ENCODE measurements around the gene TRABD2A. TPM values are rescaled to one million over a fixed set of nuclear protein-coding genes. Genes with fewer than 3 reads are reported as not detected.

TRABD2A gene
- total RNA-seq, 2 experiments from 2014 or later, result 166 to 170 TPM

DNA sequence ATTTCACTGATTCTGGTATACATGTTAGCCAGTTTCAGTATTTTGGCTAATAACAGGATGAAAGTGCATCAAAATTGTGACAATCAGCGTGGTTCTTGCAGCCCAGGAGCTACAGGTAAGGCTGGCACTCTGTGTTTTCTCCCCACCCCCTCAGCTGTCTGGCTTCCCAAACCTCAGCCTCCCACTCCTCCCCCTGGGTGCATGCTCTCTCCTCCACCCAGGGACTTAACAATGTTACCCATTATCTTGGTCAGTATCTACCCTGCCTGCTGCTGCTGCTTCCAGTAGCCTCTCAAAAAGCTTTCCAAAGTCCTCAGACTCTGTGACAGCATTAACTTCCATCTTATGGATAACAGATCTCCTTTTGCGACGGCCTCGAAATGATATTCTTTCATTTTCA lies 41.0 kb downstream of the TRABD2A start:
- TF ChIP-seq, protein P1, sequence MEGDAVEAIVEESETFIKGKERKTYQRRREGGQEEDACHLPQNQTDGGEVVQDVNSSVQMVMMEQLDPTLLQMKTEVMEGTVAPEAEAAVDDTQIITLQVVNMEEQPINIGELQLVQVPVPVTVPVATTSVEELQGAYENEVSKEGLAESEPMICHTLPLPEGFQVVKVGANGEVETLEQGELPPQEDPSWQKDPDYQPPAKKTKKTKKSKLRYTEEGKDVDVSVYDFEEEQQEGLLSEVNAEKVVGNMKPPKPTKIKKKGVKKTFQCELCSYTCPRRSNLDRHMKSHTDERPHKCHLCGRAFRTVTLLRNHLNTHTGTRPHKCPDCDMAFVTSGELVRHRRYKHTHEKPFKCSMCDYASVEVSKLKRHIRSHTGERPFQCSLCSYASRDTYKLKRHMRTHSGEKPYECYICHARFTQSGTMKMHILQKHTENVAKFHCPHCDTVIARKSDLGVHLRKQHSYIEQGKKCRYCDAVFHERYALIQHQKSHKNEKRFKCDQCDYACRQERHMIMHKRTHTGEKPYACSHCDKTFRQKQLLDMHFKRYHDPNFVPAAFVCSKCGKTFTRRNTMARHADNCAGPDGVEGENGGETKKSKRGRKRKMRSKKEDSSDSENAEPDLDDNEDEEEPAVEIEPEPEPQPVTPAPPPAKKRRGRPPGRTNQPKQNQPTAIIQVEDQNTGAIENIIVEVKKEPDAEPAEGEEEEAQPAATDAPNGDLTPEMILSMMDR (IDR thresholded peaks at IDR 0.05), result no peak
- Mint-ChIP-seq H3K4me3 (peak overlapping the region; percentile 80), H3K9me3 (peaks cover 6% of the 10 kb centered on the region), H3K4me1 (ENCODE audit: low read depth) (peaks cover 89% of the 10 kb centered on the region), H3K27ac (peak overlapping the region; percentile 96), H3K36me3 (ENCODE audit: low read depth) (peaks cover 87% of the 10 kb centered on the region), H3K27me3 (no peaks in the 10 kb centered on the region)
- ATAC-seq (ENCODE audit: poor library complexity), result peak; percentile 12
- H3K36me3 ChIP-seq (ENCODE audit: insufficient read depth, low read length), result peaks cover 39% of the 10 kb centered on the region
- H3K27ac ChIP-seq (ENCODE audit: low read depth in 1 of 2, low read length in 2 of 2), result peak overlapping the region; percentile 81 to 90
- peaks cover 71% of the 10 kb centered on the region for H3K4me1 ChIP-seq (ENCODE audit: insufficient read depth, low read length)
- peaks cover 5 to 9% of the 10 kb centered on the region in 2 experiments for H3K9me3 ChIP-seq (ENCODE audit: control insufficient read depth in 1 of 2, insufficient read depth in 1 of 2, low read length in 2 of 2)
- no peaks in the 10 kb centered on the region for H3K27me3 ChIP-seq (ENCODE audit: control insufficient read depth in 1 of 2, insufficient read depth in 2 of 2, low read length in 2 of 2)
- intact Hi-C loops (cut with DNase I, micrococcal nuclease), result loop anchor here in 1 of 2 experiments (2.0 to 5.0 kb wide), 2 partner anchors 17 to 87 kb away; no protein-coding TSS in a partner anchor
- H3K4me3 ChIP-seq (ENCODE audit: low read length), result peak overlapping the region; percentile 22
- POLR2A ChIA-PET, result interaction anchor here (1.0 to 4.1 kb wide), 5 partner anchors 10 to 67 kb away, joined by 3 to 31 read pairs (median 5); partner anchors contain the start of gene TRABD2A
- DNase-seq, result no peak
- CTCF ChIA-PET, result interaction anchor here (1.7 kb wide), 1 partner anchor 86 kb away, joined by 6 read pairs; no protein-coding TSS in a partner anchor

DNA sequence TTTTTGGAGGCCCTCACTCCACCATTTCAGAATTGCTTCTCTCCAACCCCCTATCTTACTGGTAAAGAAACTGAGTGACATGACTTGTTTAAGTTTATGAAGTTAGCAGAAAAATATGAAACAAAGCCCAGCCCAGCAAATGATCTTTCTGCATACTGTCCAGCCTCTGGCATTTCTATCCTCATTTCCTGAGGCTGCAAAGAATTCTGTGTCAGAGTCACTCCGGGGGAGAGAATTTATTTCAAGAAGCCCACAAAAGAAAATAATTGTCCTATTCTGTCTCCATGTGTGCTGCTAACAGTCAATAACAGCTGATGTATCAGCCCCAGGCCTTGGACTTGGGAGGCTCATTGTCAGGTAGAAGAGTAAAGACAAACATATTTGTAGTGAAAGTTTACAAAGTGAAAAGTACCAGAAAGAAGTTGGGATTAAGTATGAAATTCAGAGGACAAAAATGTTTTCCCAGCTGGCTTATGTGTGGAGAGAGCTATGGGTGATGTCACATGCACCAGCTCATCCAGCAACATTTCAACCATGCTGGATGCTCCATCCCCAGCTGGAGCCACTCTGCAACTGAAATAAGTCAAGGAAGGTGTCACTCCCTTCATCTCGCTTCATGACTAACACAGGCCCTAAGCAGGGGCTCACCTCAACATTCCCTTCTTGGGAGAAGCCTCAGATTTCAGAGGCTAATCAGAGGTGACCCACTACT lies 42.3 kb downstream of the TRABD2A start:
- Histone ChIP-seq H3K9me3 (ENCODE audit: control insufficient read depth in 1 of 2, insufficient read depth in 1 of 2, low read length in 2 of 2) (peaks cover 5 to 9% of the 10 kb centered on the region in 2 experiments), H3K36me3 (ENCODE audit: insufficient read depth, low read length) (peaks cover 39% of the 10 kb centered on the region), H3K27ac (ENCODE audit: low read depth in 1 of 2, low read length in 2 of 2) (peak overlapping the region; percentile 23 to 81), H3K4me3 (ENCODE audit: low read length) (no peak overlapping the region), H3K4me1 (ENCODE audit: insufficient read depth, low read length) (peaks cover 65% of the 10 kb centered on the region), H3K27me3 (ENCODE audit: control insufficient read depth in 1 of 2, insufficient read depth in 2 of 2, low read length in 2 of 2) (no peaks in the 10 kb centered on the region)
- H3K27me3 Mint-ChIP-seq, result no peaks in the 10 kb centered on the region
- H3K4me1 Mint-ChIP-seq (ENCODE audit: low read depth), result peaks cover 88% of the 10 kb centered on the region
- ChIA-PET POLR2A (interaction anchor here (0.5 to 4.1 kb wide), 9 partner anchors 8 to 84 kb away, joined by 3 to 31 read pairs (median 5); partner anchors contain the start of genes TMSB10 and TRABD2A), CTCF (interaction anchor here (1.3 to 1.7 kb wide), 3 partner anchors 19 to 87 kb away, joined by 3 to 6 read pairs (median 4); no protein-coding TSS in a partner anchor)
- TF ChIP-seq, protein P1 (IDR thresholded peaks at IDR 0.05), result no peak
- H3K9me3 Mint-ChIP-seq, result peaks cover 6% of the 10 kb centered on the region
- intact Hi-C loops (cut with DNase I, micrococcal nuclease), result no loop called here
- peaks cover 90% of the 10 kb centered on the region for H3K36me3 Mint-ChIP-seq (ENCODE audit: low read depth)
- ATAC-seq (ENCODE audit: poor library complexity), result no peak
- H3K4me3 Mint-ChIP-seq, result peak overlapping the region; percentile 42
- H3K27ac Mint-ChIP-seq, result peak overlapping the region; percentile 96
- DNase-seq, result no peak

DNA sequence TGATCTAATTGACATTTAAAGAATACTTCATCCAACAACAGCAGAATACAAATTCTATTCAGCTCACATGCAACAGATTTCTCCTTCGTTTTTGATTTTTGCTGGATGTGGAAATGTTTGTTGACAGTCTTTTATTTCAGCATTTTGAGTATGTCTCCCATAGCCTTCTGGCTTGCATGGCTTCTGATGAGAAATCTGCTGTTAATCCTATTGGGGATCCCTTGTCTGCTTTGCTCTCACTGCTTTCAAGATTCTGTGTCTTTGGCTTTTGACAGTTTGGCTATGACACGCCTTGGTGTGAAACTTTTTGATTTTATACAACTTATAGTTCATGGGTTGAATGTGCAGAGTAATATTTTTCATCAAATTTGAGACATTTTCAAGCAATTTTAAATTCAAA lies 44.7 kb downstream of the TRABD2A start:
- DNase-seq, result no peak
- H3K4me1 Mint-ChIP-seq (ENCODE audit: low read depth), result peaks cover 78% of the 10 kb centered on the region
- H3K27ac Mint-ChIP-seq, result peak overlapping the region; percentile 80
- H3K27me3 Mint-ChIP-seq, result no peaks in the 10 kb centered on the region
- TF ChIP-seq, protein P1 (IDR thresholded peaks at IDR 0.05), result no peak
- peaks cover 85% of the 10 kb centered on the region for H3K36me3 Mint-ChIP-seq (ENCODE audit: low read depth)
- Histone ChIP-seq H3K27me3 (ENCODE audit: control insufficient read depth in 1 of 2, insufficient read depth in 2 of 2, low read length in 2 of 2) (no peaks in the 10 kb centered on the region), H3K4me1 (ENCODE audit: insufficient read depth, low read length) (peaks cover 64% of the 10 kb centered on the region), H3K27ac (ENCODE audit: low read depth in 1 of 2, low read length in 2 of 2) (no peak overlapping the region), H3K36me3 (ENCODE audit: insufficient read depth, low read length) (peaks cover 38% of the 10 kb centered on the region), H3K9me3 (ENCODE audit: control insufficient read depth in 1 of 2, insufficient read depth in 1 of 2, low read length in 2 of 2) (peaks cover 5 to 9% of the 10 kb centered on the region in 2 experiments), H3K4me3 (ENCODE audit: low read length) (no peak overlapping the region)
- H3K9me3 Mint-ChIP-seq, result peaks cover 6% of the 10 kb centered on the region
- CTCF ChIA-PET, result interaction anchor here (1.0 kb wide), 1 partner anchor 90 kb away, joined by 5 read pairs; no protein-coding TSS in a partner anchor
- no peak for ATAC-seq (ENCODE audit: poor library complexity)
- intact Hi-C loops (cut with DNase I, micrococcal nuclease), result no loop called here
- POLR2A ChIA-PET, result interaction anchor here (0.8 kb wide), 1 partner anchor 22 kb away, joined by 3 read pairs; no protein-coding TSS in a partner anchor
- H3K4me3 Mint-ChIP-seq, result peak overlapping the region; percentile 44
